H1 (cell line): ENCODE results near the gene SCAPER. TPM values are rescaled to one million over a fixed set of nuclear protein-coding genes. Genes with fewer than 3 reads are reported as not detected.

ENCODE experiments used
- CTCF ChIA-PET: fragments of 300-600 bp; sonication (Branson Sonifier 250); formaldehyde crosslinking; loops from one replicate; lab custom pipeline; 2021; ENCODE audit not compliant: partially characterized antibody; lab: Charles Lee
- POLR2A ChIA-PET: fragments of 300-600 bp; sonication (Branson Sonifier 250); formaldehyde crosslinking; loops from one replicate; lab custom pipeline; 2021; ENCODE audit warnings: inconsistent platforms; ENCODE audit not compliant: partially characterized antibody; lab: Charles Lee
- DNase-seq, 2 experiments: peaks; one replicate each; pipeline versions ENCODE4 v3.0.0 to v3.0.0-alpha.2; 2010 to 2022; ENCODE audit warnings: low spot score in 2 of 2, low read depth in 1 of 2, mixed read lengths in 1 of 2
- FAIRE-seq: peaks from 2 replicates; lab custom pipeline; 2011; peaks lifted over from hg19 to GRCh38; lab: Jason Lieb, UNC
- H2AFZ ChIP-seq: 2 replicates; pipeline ENCODE4 v1.8.1; 2012; ENCODE audit warnings: low read length, inconsistent platforms
- H2AK5ac ChIP-seq: 2 replicates; pipeline ENCODE4 v1.6.1; 2013; ENCODE audit warnings: low read depth, low read length
- H2BK120ac ChIP-seq: replicated peaks from 2 replicates; pipeline ENCODE3; 2013; ENCODE audit warnings: low read depth, low read length, inconsistent platforms
- H2BK12ac ChIP-seq: 2 replicates; pipeline ENCODE4 v1.6.1; 2013; ENCODE audit warnings: low read depth, low read length
- H2BK15ac ChIP-seq: 2 replicates; pipeline ENCODE4 v1.6.1; 2013; ENCODE audit warnings: low read length
- H2BK20ac ChIP-seq: 2 replicates; pipeline ENCODE4 v1.6.1; 2013; ENCODE audit warnings: low read length
- H2BK5ac ChIP-seq: 2 replicates; pipeline ENCODE4 v1.6.1; 2013; ENCODE audit warnings: low read depth, low read length
- H3K14ac ChIP-seq: 2 replicates; pipeline ENCODE4 v1.6.1; 2013; ENCODE audit warnings: inconsistent platforms; ENCODE audit not compliant: insufficient read length
- H3K18ac ChIP-seq: 2 replicates; pipeline ENCODE4 v1.6.1; 2013; ENCODE audit warnings: low read length; ENCODE audit errors: extremely low read depth
- H3K23ac ChIP-seq: 2 replicates; pipeline ENCODE4 v1.6.1; 2013; ENCODE audit warnings: inconsistent platforms; ENCODE audit not compliant: insufficient read length
- H3K23me2 ChIP-seq: 2 replicates; pipeline ENCODE4 v1.6.1; 2013; ENCODE audit warnings: low read depth, low read length
- H3K27ac ChIP-seq: 2 replicates; pipeline ENCODE4 v1.6.1; 2011; ENCODE audit warnings: low read depth, low read length, inconsistent platforms
- H3K27me3 ChIP-seq, 4 experiments: replicated peaks in 1 of 4; 1 replicate in 1 of 4; 2 replicates in 3 of 4; pipeline versions ENCODE4 v1.6.1 to v1.8.1; 2011 to 2013; ENCODE audit warnings: low read length in 3 of 4, mild to moderate bottlenecking in 3 of 4, inconsistent platforms in 2 of 4, mixed read lengths in 2 of 4, moderate library complexity in 1 of 4; ENCODE audit not compliant: control insufficient read depth in 3 of 4, insufficient read depth in 3 of 4; ENCODE audit errors: extremely low read depth in 1 of 4
- H3K36me3 ChIP-seq, 4 experiments: 2 replicates each; pipeline versions ENCODE4 v1.6.1 to v1.8.1; 2011 to 2013; ENCODE audit warnings: mild to moderate bottlenecking in 4 of 4, low read length in 3 of 4, moderate library complexity in 2 of 4, control low read depth in 1 of 4, inconsistent platforms in 1 of 4; ENCODE audit not compliant: insufficient read depth in 4 of 4, control insufficient read depth in 2 of 4
- H3K4ac ChIP-seq: replicated peaks from 2 replicates; pipeline ENCODE3; 2013; ENCODE audit warnings: low read length, low read depth, mixed read lengths, inconsistent platforms; ENCODE audit not compliant: insufficient read length
- H3K4me1 ChIP-seq, 4 experiments: replicated peaks in 1 of 4; 1 replicate in 1 of 4; 2 replicates in 3 of 4; pipeline versions ENCODE4 v1.6.1 to v1.8.1; 2011 to 2013; ENCODE audit warnings: low read length in 3 of 4, inconsistent platforms in 2 of 4, mixed read lengths in 1 of 4; ENCODE audit not compliant: insufficient read depth in 4 of 4, control insufficient read depth in 3 of 4
- H3K4me2 ChIP-seq, 2 experiments: 2 replicates each; pipeline versions ENCODE4 v1.6.1 to v1.8.1; 2011 to 2013; ENCODE audit warnings: low read depth in 2 of 2, low read length in 2 of 2, control low read depth in 1 of 2, inconsistent platforms in 1 of 2, mild to moderate bottlenecking in 1 of 2; ENCODE audit not compliant: insufficient read depth in 1 of 2
- H3K4me3 ChIP-seq, 4 experiments: fragments of 200-600, 300-600 bp in 1 of 4; sonication (generic), shearing (Covaris generic), sonication (Bioruptor Twin) in 1 of 4; 2 replicates each; pipeline versions ENCODE4 v1.5.1 to v1.8.1; 2011 to 2016; ENCODE audit warnings: low read length in 4 of 4, low read depth in 3 of 4, control low read depth in 2 of 4, inconsistent platforms in 2 of 4, mild to moderate bottlenecking in 2 of 4, mixed read lengths in 1 of 4, moderate library complexity in 1 of 4; ENCODE audit not compliant: insufficient read depth in 2 of 4; ENCODE audit errors: extremely low read depth in 1 of 4
- H3K56ac ChIP-seq: replicated peaks from 2 replicates; pipeline ENCODE3; 2013; ENCODE audit warnings: low read depth, mild to moderate bottlenecking, mixed read lengths, low read length, inconsistent platforms; ENCODE audit not compliant: insufficient read length
- H3K79me1 ChIP-seq: 2 replicates; pipeline ENCODE4 v1.6.1; 2013; ENCODE audit warnings: low read depth, low read length, control low read depth
- H3K79me2 ChIP-seq, 2 experiments: 2 replicates each; pipeline versions ENCODE4 v1.6.1 to v1.8.1; 2012 to 2013; ENCODE audit warnings: low read length in 2 of 2, mild to moderate bottlenecking in 2 of 2, inconsistent platforms in 1 of 2; ENCODE audit not compliant: insufficient read depth in 2 of 2, control insufficient read depth in 1 of 2
- H3K9ac ChIP-seq, 4 experiments: replicated peaks in 1 of 4; 1 replicate in 1 of 4; 2 replicates in 3 of 4; pipeline versions ENCODE4 v1.6.1 to v1.8.1; 2011 to 2013; ENCODE audit warnings: low read depth in 3 of 4, low read length in 3 of 4, control low read depth in 2 of 4, mild to moderate bottlenecking in 2 of 4, moderate library complexity in 2 of 4, inconsistent platforms in 1 of 4; ENCODE audit errors: extremely low read depth in 1 of 4
- H3K9me3 ChIP-seq, 2 experiments: 2 replicates each; pipeline versions ENCODE4 v1.6.1 to v1.8.1; 2012 to 2013; ENCODE audit warnings: mild to moderate bottlenecking in 2 of 2, moderate library complexity in 2 of 2, control low read depth in 1 of 2, inconsistent platforms in 1 of 2, low read depth in 1 of 2, low read length in 1 of 2, mixed read lengths in 1 of 2; ENCODE audit not compliant: insufficient read depth in 2 of 2
- H4K20me1 ChIP-seq, 2 experiments: replicated peaks in 1 of 2; 2 replicates each; pipeline versions ENCODE3 to v1.8.1; 2011 to 2013; ENCODE audit warnings: inconsistent platforms in 2 of 2, low read length in 2 of 2, mild to moderate bottlenecking in 1 of 2; ENCODE audit not compliant: insufficient read depth in 2 of 2, control insufficient read depth in 1 of 2
- H4K5ac ChIP-seq: 2 replicates; pipeline ENCODE4 v1.6.1; 2013; ENCODE audit warnings: low read length, low read depth, mixed read lengths, inconsistent platforms; ENCODE audit not compliant: insufficient read length
- H4K8ac ChIP-seq: 2 replicates; pipeline ENCODE4 v1.8.0; 2013; ENCODE audit warnings: mild to moderate bottlenecking, moderate library complexity, low read length, inconsistent platforms; ENCODE audit not compliant: insufficient read depth; ENCODE audit errors: extremely low read depth
- H4K91ac ChIP-seq: replicated peaks from 2 replicates; pipeline ENCODE3; 2013; ENCODE audit warnings: low read length, mixed read lengths, inconsistent platforms; ENCODE audit not compliant: insufficient read length
- CBX5 ChIP-seq: fragments of 300-800, 300-1000 bp; sonication (generic); IDR thresholded peaks from 2 replicates; pipeline ENCODE4 v1.7.1; 2016; ENCODE audit warnings: antibody characterized with exemption, low read length, low read depth
- CBX8 ChIP-seq: fragments of 300-800, 300-1000 bp; sonication (generic); IDR thresholded peaks from 2 replicates; pipeline ENCODE4 v1.7.1; 2016; ENCODE audit warnings: low read depth, low read length, borderline replicate concordance
- CHD2 ChIP-seq: IDR thresholded peaks from 2 replicates; pipeline ENCODE4 v1.6.1; 2012; ENCODE audit warnings: low read length, improper control_type of control experiment
- EZH2 ChIP-seq: fragments of 200-600 bp; sonication (generic); IDR thresholded peaks from 2 replicates; pipeline ENCODE4 v1.7.1; 2012; ENCODE audit warnings: low read depth, mild to moderate bottlenecking, moderate library complexity, low read length, inconsistent platforms; ENCODE audit not compliant: severe bottlenecking
- FOSL1 ChIP-seq: IDR thresholded peaks from 2 replicates; pipeline ENCODE4 v1.6.1; 2011; ENCODE audit warnings: mild to moderate bottlenecking, low read depth, low read length, moderate library complexity; ENCODE audit not compliant: insufficient read depth
- JUN ChIP-seq: IDR thresholded peaks from 2 replicates; pipeline ENCODE4 v1.6.1; 2011; ENCODE audit warnings: low read depth, mild to moderate bottlenecking, improper control_type of control experiment, low read length
- KDM1A ChIP-seq: fragments of 200-600, 300-600 bp; sonication (generic); IDR thresholded peaks from 2 replicates; pipeline ENCODE4 v1.7.1; 2016; ENCODE audit warnings: mild to moderate bottlenecking, low read length, borderline replicate concordance
- MAFK ChIP-seq: IDR thresholded peaks from 2 replicates; pipeline ENCODE4 v1.6.1; 2012; ENCODE audit warnings: low read depth, mild to moderate bottlenecking, improper control_type of control experiment, low read length
- SIX5 ChIP-seq: IDR thresholded peaks from 2 replicates; pipeline ENCODE4 v1.6.1; 2011; ENCODE audit warnings: mild to moderate bottlenecking, low read depth, low read length
- WGBS, 2 experiments: shearing (Covaris generic) in 1 of 2; methylation state at CpG; one replicate each; pipeline versions ENCODE4 v1.1.6 to v1.1.7; 2013 to 2015; ENCODE audit warnings: low lambda C conversion rate in 2 of 2, mixed read lengths in 2 of 2, inconsistent platforms in 1 of 2, low coverage in 1 of 2, missing lambda C conversion rate in 1 of 2; ENCODE audit not compliant: insufficient replicate concordance in 2 of 2, insufficient coverage in 1 of 2, insufficient read length in 1 of 2; ENCODE audit errors: extremely low coverage in 1 of 2, missing lambda C conversion rate in 1 of 2; 5-methylcytosine and 5-hydroxymethylcytosine counted together
- polyA plus RNA-seq, 7 experiments: library from polyadenylated mRNA; depleted of rRNA in 3 of 7; stranded (reverse) in 5 of 7; unstranded in 2 of 7; fragments of >200 nt in 5 of 7; fragments of 200-250 nt in 2 of 7; gene quantifications; 1 replicate in 5 of 7; 2 replicates in 1 of 7; 4 replicates in 1 of 7; pipeline versions ENCODE4 v1.2.1 to v1.2.3, GENCODE V29; 2011 to 2013; ENCODE audit warnings: missing spikeins in 2 of 7, mixed read lengths in 2 of 7
- total RNA-seq: library from RNA; stranded (reverse); fragmentation: NEBNext Ultra II Directional; extraction: Animal tissue kit (Norgen Biotek cat#: 25700); gene quantifications from 2 replicates; pipeline ENCODE4 v1.2.1, GENCODE V29; 2021
- TF ChIP-seq, protein P1 (sequence below): IDR thresholded peaks from 2 replicates; pipeline ENCODE4 v1.6.1; 2012; ENCODE audit warnings: low read length, inconsistent platforms
- TF ChIP-seq, protein P2 (sequence below): IDR thresholded peaks from 2 replicates; pipeline ENCODE4 v1.6.1; 2012; ENCODE audit warnings: inconsistent platforms
- TF ChIP-seq, protein P3 (sequence below): IDR thresholded peaks from 2 replicates; pipeline ENCODE4 v1.6.1; 2012; ENCODE audit warnings: inconsistent platforms

Gene SCAPER
- total and polyA plus RNA-seq, 2 of the 8 experiments (the other 6 are each of a cell fraction or from before 2014, with no cell fraction given) = 1.6 to 6.8 TPM

DNA sequence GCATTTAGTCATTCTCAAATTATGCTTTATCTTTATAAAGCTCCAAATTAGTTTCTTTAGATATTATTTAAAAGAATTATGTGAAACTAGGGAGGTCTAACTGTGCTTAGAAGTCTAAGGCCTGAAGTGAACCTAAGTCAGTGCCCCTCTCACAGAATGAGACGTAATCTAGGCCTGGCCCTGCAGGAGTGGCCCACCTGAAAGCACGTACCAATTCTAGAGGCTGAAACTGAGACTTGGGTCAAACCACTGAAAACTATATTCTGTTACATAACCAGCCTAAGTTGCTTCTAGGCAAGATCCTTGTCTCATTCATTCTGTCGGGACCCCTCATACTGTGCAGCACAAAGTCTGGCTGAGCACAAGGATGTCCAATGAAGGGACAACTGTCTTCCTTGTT is 424.9 kb downstream of the SCAPER start:
- Histone ChIP-seq H4K8ac (no peak overlapping the region), H4K20me1 (no peaks in the 10 kb centered on the region), H3K56ac (no peak overlapping the region), H3K4me1 (peaks cover 0 to 2% (median 0%) of the 10 kb centered on the region in 4 experiments; a peak in 1 of 7 replicates), H3K79me1 (no peaks in the 10 kb centered on the region), H3K9me3 (no peaks in the 10 kb centered on the region), H2AK5ac (no peak overlapping the region), H4K91ac (no peak overlapping the region), H2BK20ac (no peak overlapping the region), H2BK5ac (no peak overlapping the region), H3K79me2 (no peaks in the 10 kb centered on the region), H2AFZ (no peak overlapping the region), H3K18ac (no peak overlapping the region), H3K23ac (no peak overlapping the region), H3K4me3 (no peak overlapping the region), H3K27me3 (no peaks in the 10 kb centered on the region), H3K36me3 (no peaks in the 10 kb centered on the region), H3K27ac (no peak overlapping the region), H2BK12ac (no peak overlapping the region), H3K4ac (no peak overlapping the region), H2BK120ac (no peak overlapping the region), H3K4me2 (no peak overlapping the region), H2BK15ac (no peak overlapping the region), H4K5ac (no peak overlapping the region), H3K23me2 (no peaks in the 10 kb centered on the region), H3K14ac (no peak overlapping the region), H3K9ac (no peak overlapping the region)
- 85% methylated on average over 3 of the region's 3 CpGs; no CpG with 5 or more reads in 1 of the 2 experiments for WGBS, 2 experiments
- DNase-seq (no peak), FAIRE-seq (no peak)
- POLR2A ChIA-PET = no interaction called here
- CTCF ChIA-PET = interaction anchor here (1.2 kb wide), 1 partner anchor 32 kb away, joined by 4 read pairs; no protein-coding TSS in a partner anchor
- TF ChIP-seq, protein P1, sequence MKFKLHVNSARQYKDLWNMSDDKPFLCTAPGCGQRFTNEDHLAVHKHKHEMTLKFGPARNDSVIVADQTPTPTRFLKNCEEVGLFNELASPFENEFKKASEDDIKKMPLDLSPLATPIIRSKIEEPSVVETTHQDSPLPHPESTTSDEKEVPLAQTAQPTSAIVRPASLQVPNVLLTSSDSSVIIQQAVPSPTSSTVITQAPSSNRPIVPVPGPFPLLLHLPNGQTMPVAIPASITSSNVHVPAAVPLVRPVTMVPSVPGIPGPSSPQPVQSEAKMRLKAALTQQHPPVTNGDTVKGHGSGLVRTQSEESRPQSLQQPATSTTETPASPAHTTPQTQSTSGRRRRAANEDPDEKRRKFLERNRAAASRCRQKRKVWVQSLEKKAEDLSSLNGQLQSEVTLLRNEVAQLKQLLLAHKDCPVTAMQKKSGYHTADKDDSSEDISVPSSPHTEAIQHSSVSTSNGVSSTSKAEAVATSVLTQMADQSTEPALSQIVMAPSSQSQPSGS = no peak
- TF ChIP-seq CHD2 (no peak), EZH2 (no peak), JUN (no peak), KDM1A (no peak), SIX5 (no peak), CBX5 (no peak), FOSL1 (no peak), MAFK (no peak), CBX8 (no peak)
- TF ChIP-seq, protein P2, sequence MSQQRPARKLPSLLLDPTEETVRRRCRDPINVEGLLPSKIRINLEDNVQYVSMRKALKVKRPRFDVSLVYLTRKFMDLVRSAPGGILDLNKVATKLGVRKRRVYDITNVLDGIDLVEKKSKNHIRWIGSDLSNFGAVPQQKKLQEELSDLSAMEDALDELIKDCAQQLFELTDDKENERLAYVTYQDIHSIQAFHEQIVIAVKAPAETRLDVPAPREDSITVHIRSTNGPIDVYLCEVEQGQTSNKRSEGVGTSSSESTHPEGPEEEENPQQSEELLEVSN = no peak
- TF ChIP-seq, protein P3, sequence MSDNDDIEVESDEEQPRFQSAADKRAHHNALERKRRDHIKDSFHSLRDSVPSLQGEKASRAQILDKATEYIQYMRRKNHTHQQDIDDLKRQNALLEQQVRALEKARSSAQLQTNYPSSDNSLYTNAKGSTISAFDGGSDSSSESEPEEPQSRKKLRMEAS = no peak
